Germinal center (tissue), 1 donor: ENCODE data around the gene GRAMD1A.
A peak's percentile ranks its signal among the peaks of the same experiment; 100 is the strongest.
"Not testable (repeated sequence)": the region's sequence is repeated elsewhere in the genome, so short reads cannot be mapped to it uniquely, and the experiment has no call there.

Source experiments
- DNase-seq: peaks from one replicate; pipeline ENCODE4 v3.0.0; 2012; ENCODE audit warnings: mixed read lengths, low spot score

The GRAMD1A gene

GRCh38 chr19:34979819-34980640 is 20.1 kb upstream of the GRAMD1A start:
- no peak for DNase-seq

GRCh38 chr19:34982275-34982674 is 17.8 kb upstream of the GRAMD1A start:
- no peak for DNase-seq

- no peak for DNase-seq
Observed at GRCh38 chr19:34983786-34984185, 16.3 kb upstream of the GRAMD1A start.

- DNase-seq, result no peak
Observed at GRCh38 chr19:34984287-34984686, 15.8 kb upstream of the GRAMD1A start.

GRCh38 chr19:34985249-34986022 is 14.7 kb upstream of the GRAMD1A start:
- no peak for DNase-seq

GRCh38 chr19:34988119-34988518 is 12.0 kb upstream of the GRAMD1A start:
- no peak for DNase-seq

GRCh38 chr19:34989298-34989697 is 10.8 kb upstream of the GRAMD1A start:
- no peak for DNase-seq

GRCh38 chr19:34990578-34991192 is 9.4 kb upstream of the GRAMD1A start:
- DNase-seq, result no peak

GRCh38 chr19:34991542-34992333 is 8.4 kb upstream of the GRAMD1A start:
- no peak for DNase-seq

GRCh38 chr19:34992582-34992981 is 7.5 kb upstream of the GRAMD1A start:
- not testable (repeated sequence) for DNase-seq

- no peak for DNase-seq
Observed at GRCh38 chr19:34994286-34994642, 5.9 kb upstream of the GRAMD1A start.

- DNase-seq, result no peak
Observed at GRCh38 chr19:34994643-34995541, 5.2 kb upstream of the GRAMD1A start.

- DNase-seq, result no peak
Observed at GRCh38 chr19:34995551-34995950, 4.6 kb upstream of the GRAMD1A start.

- no peak for DNase-seq
Observed at GRCh38 chr19:34997071-34997617, 3.0 kb upstream of the GRAMD1A start.

- not testable (repeated sequence) for DNase-seq
Observed at GRCh38 chr19:34998224-34998623, 1.9 kb upstream of the GRAMD1A start.

GRCh38 chr19:34998777-34999497 is 1.2 kb upstream of the GRAMD1A start:
- DNase-seq, result no peak

GRCh38 chr19:35000338-35000646 is 169 bp downstream of the GRAMD1A start:
- no peak for DNase-seq

GRCh38 chr19:35000647-35001501 is 751 bp downstream of the GRAMD1A start:
- peak; percentile 53 for DNase-seq

- DNase-seq, result no peak
Observed at GRCh38 chr19:35002037-35002535, 2.0 kb downstream of the GRAMD1A start.
